Heart left ventricle (tissue), 16 donors: ENCODE results near the gene KIAA0408. TPM values are rescaled to one million over a fixed set of nuclear protein-coding genes. Genes with fewer than 3 reads are reported as not detected.

ENCODE experiments used
- ATAC-seq, 4 donors: fragments of 200-7000 bp; cut with Tn5 transposase; one replicate each; pipeline ENCODE4 v1.9.1; 2020 to 2022; ENCODE audit warnings: moderate library complexity in 4 of 4, mild to moderate bottlenecking in 3 of 4, moderate number of reproducible peaks in 1 of 4
- DNase-seq, 5 donors: peaks; one replicate each; pipeline ENCODE4 v3.0.0-alpha.2; 2020
- H3K27ac ChIP-seq, 12 donors: fragments of 200-600 bp; sonication (generic) in 4 of 12; one replicate each; pipeline versions ENCODE4 v1.5.0 to v1.8.0; 2016 to 2022; ENCODE audit warnings: mild to moderate bottlenecking in 2 of 12
- H3K27me3 ChIP-seq, 9 donors: fragments of 200-600 bp; sonication (generic) in 2 of 9; one replicate each; pipeline versions ENCODE4 v1.5.1 to v1.8.0; 2016 to 2022; ENCODE audit warnings: mild to moderate bottlenecking in 3 of 9
- H3K36me3 ChIP-seq, 9 donors: fragments of 200-600 bp; sonication (generic) in 2 of 9; one replicate each; pipeline versions ENCODE4 v1.5.0 to v1.8.0; 2018 to 2022; ENCODE audit warnings: mild to moderate bottlenecking in 2 of 9
- H3K4me1 ChIP-seq, 12 donors: fragments of 200-600 bp; sonication (generic) in 4 of 12; one replicate each; pipeline versions ENCODE4 v1.5.0 to v1.8.0; 2016 to 2022; ENCODE audit warnings: mild to moderate bottlenecking in 3 of 12
- H3K4me3 ChIP-seq, 12 donors: fragments of 200-600 bp; sonication (generic) in 4 of 12; one replicate each; pipeline versions ENCODE4 v1.5.0 to v1.8.0; 2017 to 2022; ENCODE audit warnings: mild to moderate bottlenecking in 9 of 12, moderate library complexity in 4 of 12
- H3K9me3 ChIP-seq, 12 donors: fragments of 200-600 bp; sonication (generic) in 4 of 12; one replicate each; pipeline versions ENCODE4 v1.5.0 to v1.8.0; 2016 to 2022; ENCODE audit warnings: mild to moderate bottlenecking in 1 of 12
- POLR2A ChIP-seq, 2 donors: fragments of 450-650 bp; IDR thresholded peaks; one replicate each; pipeline ENCODE4 v1.6.1; 2017; ENCODE audit warnings: antibody characterized with exemption in 2 of 2, mild to moderate bottlenecking in 2 of 2, moderate library complexity in 2 of 2
- WGBS, 4 donors: extraction: QIAGEN DNeasy Blood & Tissue Kit in 2 of 4; methylation state at CpG; one replicate each; pipeline versions ENCODE4 v1.1.5 to v1.1.7; 2013 to 2018; 5-methylcytosine and 5-hydroxymethylcytosine counted together
- intact Hi-C, 10 donors: fragments of 100-400 bp; cut with DNase I; formaldehyde crosslinking; loops; one replicate each; pipeline versions ENCODE4 v1.11.1 to v1.14.2; 2022
- polyA plus RNA-seq, 2 donors: library from polyadenylated mRNA; stranded (reverse); fragments of 200-250 nt; gene quantifications; one replicate each; pipeline ENCODE4 v1.2.3, GENCODE V29; 2013
- total RNA-seq, 9 donors: library from RNA; depleted of rRNA in 2 of 9; stranded (reverse); fragments of >200 nt in 2 of 9; fragmentation: NEBNext Ultra II Directional in 3 of 9; extraction: Animal tissue kit (Norgen Biotek cat#: 25700) in 3 of 9; gene quantifications; one replicate each; pipeline versions ENCODE4 v1.1.0 to v1.2.4, GENCODE V29; 2016 to 2023
- TF ChIP-seq, protein P1 (sequence below), 12 donors: fragments of 200-600 bp; sonication (generic) in 4 of 12; IDR thresholded peaks; one replicate each; pipeline versions ENCODE4 v1.5.0 to v1.8.0; 2018 to 2022; ENCODE audit warnings: antibody characterized with exemption in 12 of 12, mild to moderate bottlenecking in 5 of 12
- donor health status: ischemic (EF 13 %, LVEDD 7.1; RV severe dilation, severe dysfunction).
- donor health status: healthy with polysubstance abuse.
- donor health status: DM: no; HTN: yes; CAD: no.
- donor health status: DM: no; HTN: no; CAD: no.
- donor health status: ischemic (EF 25% LVEDD 6.9; RV normal size, moderate dysfunction).
- donor health status: ischemic (EF 25% LVEDD 5.7; RV mildly dilated, moderate dysfunction).
- donor health status: healthy.
- donor health status: DM: yes; HTN: yes; CAD: no.
- donor health status: ischemic (EF 35%, LVEDD 5.7; RV mildly dilated, moderate dysfunction).
- donor health status: nonischemic (EF 11% LVEDD 7.7; RV severe dilation, severe dysfunction).
- donor health status: DM: yes; HTN: yes; CAD: no.
- donor health status: PGD.
- donor health status: ischemic (EF 29% LVEDD 5.4; RV normal size, mild dysfunction).
- donor health status: nonischemic (EF 23%, LVEDD 6.1; RV moderate dilation, normal function).

The KIAA0408 gene
- total and polyA plus RNA-seq, 11 donors: 0.28 to 3.3 (median 1.1) TPM

DNA sequence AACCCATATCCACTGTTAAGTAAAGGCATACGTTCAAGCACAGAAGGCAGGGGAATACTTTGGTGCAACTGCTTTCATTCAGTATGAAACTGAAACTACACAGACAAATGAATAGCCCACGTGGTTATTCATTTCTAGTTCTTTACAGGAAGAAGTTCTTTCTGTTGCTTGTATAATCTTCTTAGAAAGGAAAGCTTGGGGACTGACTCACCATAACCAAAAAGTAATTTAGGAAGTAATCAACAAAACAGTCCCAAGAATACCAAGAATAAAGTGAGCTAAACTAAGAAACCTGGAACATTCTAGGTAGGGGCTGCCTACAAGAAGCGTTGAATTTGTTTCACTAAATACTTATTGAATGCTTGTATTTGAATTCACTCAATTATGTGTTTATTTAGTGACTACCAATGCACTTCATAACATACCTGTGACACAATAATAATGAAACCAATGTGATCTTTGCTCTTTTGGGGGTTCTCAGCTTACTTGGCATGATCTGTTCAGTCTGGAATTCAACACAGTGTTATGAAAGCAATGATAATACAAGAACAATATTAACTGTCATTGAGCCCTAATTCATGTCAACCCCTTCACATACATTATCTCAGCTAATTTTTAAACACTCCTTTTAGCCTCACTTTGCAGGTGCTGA, 25.1 kb upstream of the KIAA0408 start:
- Histone ChIP-seq H3K36me3 (peaks cover 0 to 4% (median 0%) of the 10 kb centered on the region in 9 donors), H3K4me3 (peak overlapping the region in 2 of 12 donors; percentile 20 to 23), H3K4me1 (peaks cover 0 to 16% (median 0%) of the 10 kb centered on the region in 12 donors), H3K27me3 (no peaks in the 10 kb centered on the region), H3K9me3 (no peaks in the 10 kb centered on the region), H3K27ac (peak overlapping the region in 1 of 12 donors; percentile 76)
- no peak for TF ChIP-seq POLR2A (IDR thresholded peaks at IDR 0.05)
- TF ChIP-seq, protein P1, sequence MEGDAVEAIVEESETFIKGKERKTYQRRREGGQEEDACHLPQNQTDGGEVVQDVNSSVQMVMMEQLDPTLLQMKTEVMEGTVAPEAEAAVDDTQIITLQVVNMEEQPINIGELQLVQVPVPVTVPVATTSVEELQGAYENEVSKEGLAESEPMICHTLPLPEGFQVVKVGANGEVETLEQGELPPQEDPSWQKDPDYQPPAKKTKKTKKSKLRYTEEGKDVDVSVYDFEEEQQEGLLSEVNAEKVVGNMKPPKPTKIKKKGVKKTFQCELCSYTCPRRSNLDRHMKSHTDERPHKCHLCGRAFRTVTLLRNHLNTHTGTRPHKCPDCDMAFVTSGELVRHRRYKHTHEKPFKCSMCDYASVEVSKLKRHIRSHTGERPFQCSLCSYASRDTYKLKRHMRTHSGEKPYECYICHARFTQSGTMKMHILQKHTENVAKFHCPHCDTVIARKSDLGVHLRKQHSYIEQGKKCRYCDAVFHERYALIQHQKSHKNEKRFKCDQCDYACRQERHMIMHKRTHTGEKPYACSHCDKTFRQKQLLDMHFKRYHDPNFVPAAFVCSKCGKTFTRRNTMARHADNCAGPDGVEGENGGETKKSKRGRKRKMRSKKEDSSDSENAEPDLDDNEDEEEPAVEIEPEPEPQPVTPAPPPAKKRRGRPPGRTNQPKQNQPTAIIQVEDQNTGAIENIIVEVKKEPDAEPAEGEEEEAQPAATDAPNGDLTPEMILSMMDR (IDR thresholded peaks at IDR 0.05): no peak
- DNase-seq: no peak
- no peak for ATAC-seq
- 40 to 46% (median 43%) methylated on average over 3 of the region's 3 CpGs for WGBS, 4 donors
- intact Hi-C loops: no loop called here

DNA sequence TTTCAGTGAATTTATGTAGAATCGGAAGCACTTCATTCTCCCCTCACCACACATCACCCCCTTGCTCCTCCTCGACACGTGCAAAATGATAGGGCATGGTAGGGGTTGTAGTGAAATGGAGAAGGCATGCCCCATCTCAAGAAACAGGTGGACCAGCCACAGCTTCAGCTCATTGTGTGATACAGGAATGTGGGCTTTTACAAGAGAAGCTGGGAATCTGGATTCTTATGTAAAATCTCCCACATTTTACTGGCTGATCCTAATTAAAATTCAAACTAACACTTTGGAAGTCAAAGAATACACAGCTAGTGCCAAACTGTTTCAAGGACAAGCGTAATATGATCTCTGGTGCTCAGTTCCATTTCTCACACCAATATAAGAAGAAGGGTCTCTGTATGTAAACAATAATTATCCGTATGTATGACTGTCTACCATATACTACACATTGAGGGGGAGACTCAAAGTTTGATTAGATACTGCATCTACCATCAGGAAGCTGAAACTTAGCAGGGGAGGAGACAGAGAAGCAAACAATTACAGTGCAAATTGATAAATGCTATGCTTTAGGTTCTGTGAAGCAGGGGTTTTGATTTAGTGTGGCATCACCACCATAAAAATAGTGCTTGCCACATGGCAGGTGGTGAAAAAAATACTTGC, 24.3 kb upstream of the KIAA0408 start:
- no peaks in the 10 kb centered on the region for H3K9me3 ChIP-seq
- WGBS, 4 donors: 55 to 67% (median 62%) methylated on average over 5 of the region's 5 CpGs
- intact Hi-C loops: no loop called here
- H3K36me3 ChIP-seq: peaks cover 0 to 4% (median 0%) of the 10 kb centered on the region in 9 donors
- peak overlapping the region in 1 of 12 donors; percentile 23 for H3K4me3 ChIP-seq
- no peak for DNase-seq
- H3K4me1 ChIP-seq: peaks cover 0 to 16% (median 0%) of the 10 kb centered on the region in 12 donors
- no peak for ATAC-seq
- peak overlapping the region in 1 of 12 donors; percentile 76 for H3K27ac ChIP-seq
- H3K27me3 ChIP-seq: no peaks in the 10 kb centered on the region
- no peak for TF ChIP-seq POLR2A (IDR thresholded peaks at IDR 0.05)
- TF ChIP-seq, protein P1 (IDR thresholded peaks at IDR 0.05): no peak

DNA sequence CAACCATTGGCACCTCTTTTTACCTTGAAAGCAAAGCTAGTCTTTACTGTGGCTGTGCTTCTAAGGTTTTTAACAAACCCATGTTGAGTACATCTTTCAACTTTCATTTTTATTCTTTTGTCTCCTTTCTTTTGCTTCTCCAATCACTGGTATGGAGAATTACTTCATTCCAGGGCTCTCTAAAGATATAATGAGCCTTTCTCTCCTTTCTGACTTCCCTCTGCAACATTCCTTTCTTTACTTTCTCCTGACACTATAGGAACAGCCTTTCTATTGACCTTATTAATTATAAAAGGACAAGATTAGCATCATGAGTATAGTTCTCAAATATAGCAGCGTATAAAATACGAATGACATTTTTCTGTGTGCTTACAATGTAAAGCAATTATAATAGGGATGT, 23.1 kb upstream of the KIAA0408 start:
- H3K27me3 ChIP-seq: no peaks in the 10 kb centered on the region
- no peak overlapping the region for H3K27ac ChIP-seq
- DNase-seq: no peak
- H3K4me1 ChIP-seq: peaks cover 0 to 16% (median 0%) of the 10 kb centered on the region in 12 donors
- no peak for TF ChIP-seq POLR2A (IDR thresholded peaks at IDR 0.05)
- TF ChIP-seq, protein P1 (IDR thresholded peaks at IDR 0.05): no peak
- H3K9me3 ChIP-seq: no peaks in the 10 kb centered on the region
- H3K36me3 ChIP-seq: peaks cover 0 to 4% (median 0%) of the 10 kb centered on the region in 9 donors
- WGBS, 4 donors: 91 to 96% (median 93%) methylated on average over 2 of the region's 2 CpGs
- intact Hi-C loops: no loop called here
- no peak for ATAC-seq
- H3K4me3 ChIP-seq: no peak overlapping the region

DNA sequence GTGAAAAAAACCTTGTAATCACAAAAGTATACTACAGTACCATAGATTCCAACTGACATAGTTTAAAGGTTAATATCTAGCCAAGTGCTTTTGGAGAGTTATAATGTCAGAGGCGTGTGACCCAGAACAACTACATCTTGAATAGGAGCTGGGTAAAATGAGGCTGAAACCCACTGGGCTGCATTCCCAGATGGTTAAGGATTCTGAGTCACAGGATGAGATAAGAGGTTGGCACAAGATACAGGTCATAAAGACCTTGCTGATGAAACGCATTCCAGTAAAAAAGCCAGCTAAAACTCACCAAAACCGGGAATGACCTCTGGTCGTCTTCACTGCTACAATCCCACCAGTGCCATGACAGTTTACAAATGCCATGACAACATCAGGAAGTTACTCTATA, 22.4 kb upstream of the KIAA0408 start:
- TF ChIP-seq, protein P1 (IDR thresholded peaks at IDR 0.05): no peak
- no peak for TF ChIP-seq POLR2A (IDR thresholded peaks at IDR 0.05)
- intact Hi-C loops: no loop called here
- Histone ChIP-seq H3K27ac (no peak overlapping the region), H3K36me3 (peaks cover 0 to 4% (median 0%) of the 10 kb centered on the region in 9 donors), H3K9me3 (no peaks in the 10 kb centered on the region), H3K4me3 (no peak overlapping the region), H3K4me1 (peaks cover 0 to 16% (median 0%) of the 10 kb centered on the region in 12 donors), H3K27me3 (no peaks in the 10 kb centered on the region)
- ATAC-seq (no peak), DNase-seq (no peak)
- 59 to 69% (median 62%) methylated on average over 4 of the region's 4 CpGs for WGBS, 4 donors
